ENCODE measurements around the gene HECW1.

GRCh38 chr7:43612128-43612527 is 499.7 kb downstream of the HECW1 start:
- TF ChIP-seq CTCF (conservative IDR thresholded peaks at IDR 0.05 in 1 of 2, IDR thresholded peaks at IDR 0.05 in 1 of 2; ENCODE audit: extremely low read depth in 1 of 2, insufficient read depth in 1 of 2, low read depth in 1 of 2, low read length in 2 of 2): no peak
- no peak for TF ChIP-seq EZH2 (IDR thresholded peaks at IDR 0.05; ENCODE audit: borderline replicate concordance, low read length)

Measured in mammary epithelial cell (primary cell).